SW480 (cell line): ENCODE results near the gene CDH20.

Source experiments
- DNase-seq: peaks from one replicate; pipeline ENCODE4 v3.0.0-alpha.2; 2016; ENCODE audit warnings: low spot score

CDH20 gene

DNA sequence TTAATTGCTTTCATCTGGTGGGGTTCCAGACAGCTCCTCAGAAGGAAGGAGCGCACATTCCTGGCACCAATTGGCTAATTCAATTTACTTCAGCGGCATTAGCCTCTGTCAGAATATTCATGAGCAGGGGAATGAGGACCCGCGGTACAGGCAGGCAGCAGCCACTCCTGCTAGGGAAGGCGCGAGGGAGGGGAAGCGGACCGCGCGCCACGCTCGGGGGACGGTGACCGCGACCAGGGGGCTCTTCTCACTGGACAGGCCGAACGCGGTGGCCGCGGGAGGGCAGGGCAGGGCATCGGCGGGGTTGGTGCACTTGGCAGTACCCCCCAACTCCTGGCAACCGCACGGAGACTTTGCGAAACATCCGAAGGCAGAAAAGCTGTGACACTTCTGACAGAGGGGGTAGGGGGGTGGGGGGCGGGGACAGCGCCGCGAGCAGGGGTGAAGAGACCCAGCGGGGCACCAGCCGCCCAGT lies at the start of gene CDH20:
Gene CDH20, plus strand, starts transcription at position 160 of the 475 bp plus-strand sequence.
- no peak for DNase-seq

DNA sequence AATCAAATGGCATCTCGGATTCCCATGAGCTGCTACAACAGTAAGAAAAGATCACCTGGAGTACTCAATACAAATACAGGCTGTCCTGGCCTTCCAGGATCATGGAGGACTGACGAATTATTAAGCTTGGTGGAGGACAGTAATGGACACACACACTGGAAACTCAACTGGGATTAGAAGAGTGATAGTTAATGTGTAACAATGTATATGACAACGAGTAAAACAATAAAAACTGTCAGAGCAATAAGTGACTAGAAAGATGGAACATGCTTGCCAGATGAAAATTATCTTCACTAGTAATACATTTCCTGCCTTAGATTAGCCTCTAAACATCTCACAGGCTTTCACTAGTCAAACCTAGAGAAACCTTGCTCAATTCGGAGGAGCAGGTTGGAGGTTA lies 49.2 kb upstream of the CDH20 start:
- no peak for DNase-seq

DNA sequence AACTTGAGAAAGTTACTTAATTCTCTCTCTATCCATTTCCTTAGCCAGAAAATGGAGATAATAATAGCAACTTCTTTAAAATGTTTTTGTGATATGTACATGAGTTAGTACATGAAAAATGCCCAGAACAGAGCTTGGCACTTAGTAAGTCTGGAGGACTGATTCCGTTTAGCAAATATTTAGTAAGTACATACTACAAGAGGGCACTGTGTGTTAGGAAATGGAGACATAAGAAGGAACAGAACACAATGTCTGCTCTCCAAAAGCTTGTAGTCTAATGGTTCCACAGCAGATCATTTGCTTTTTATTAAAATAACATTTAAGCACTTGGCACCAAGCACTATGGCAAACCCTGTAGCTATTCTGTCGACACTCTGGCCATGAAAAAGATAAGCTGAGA lies 47.5 kb upstream of the CDH20 start:
- DNase-seq: no peak

DNA sequence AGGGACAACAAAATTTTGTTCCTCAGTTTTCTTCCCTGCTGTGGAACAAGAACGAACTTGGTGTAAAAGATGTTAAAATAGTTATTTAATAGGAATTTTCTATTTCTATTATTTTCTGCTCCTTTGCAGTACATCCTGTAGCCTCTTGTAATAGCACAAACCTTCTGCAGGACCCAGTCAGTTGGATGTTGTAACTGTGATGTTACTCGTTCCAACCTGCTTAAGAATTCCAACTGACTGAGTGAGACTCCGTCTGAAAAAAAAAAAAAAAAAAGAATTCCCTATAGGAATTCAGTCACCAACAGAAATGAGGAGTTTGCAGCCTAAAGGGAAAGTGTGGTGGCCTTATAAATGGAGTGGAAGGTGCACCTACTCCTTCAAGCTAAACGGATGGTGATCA lies 46.4 kb upstream of the CDH20 start:
- no peak for DNase-seq

DNA sequence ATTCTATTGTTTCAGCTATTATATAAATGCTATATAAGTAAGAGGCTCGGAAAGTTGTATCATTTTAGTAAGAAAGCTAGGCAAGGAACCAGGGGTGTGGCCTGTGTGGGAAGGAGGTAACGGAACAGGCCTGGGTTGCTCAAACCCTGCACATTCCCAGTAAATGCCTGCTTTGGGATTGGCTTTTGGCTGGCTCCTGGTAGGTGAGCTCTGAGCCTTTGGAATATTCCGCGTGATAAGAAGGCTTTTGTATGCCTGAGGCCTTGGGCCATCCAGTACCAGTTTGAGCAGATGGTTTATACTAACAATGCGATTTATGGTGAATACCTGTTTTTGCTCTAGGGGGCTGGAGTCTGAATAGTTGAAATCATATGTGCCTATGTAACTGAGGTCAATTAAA lies 42.6 kb upstream of the CDH20 start:
- DNase-seq: no peak

DNA sequence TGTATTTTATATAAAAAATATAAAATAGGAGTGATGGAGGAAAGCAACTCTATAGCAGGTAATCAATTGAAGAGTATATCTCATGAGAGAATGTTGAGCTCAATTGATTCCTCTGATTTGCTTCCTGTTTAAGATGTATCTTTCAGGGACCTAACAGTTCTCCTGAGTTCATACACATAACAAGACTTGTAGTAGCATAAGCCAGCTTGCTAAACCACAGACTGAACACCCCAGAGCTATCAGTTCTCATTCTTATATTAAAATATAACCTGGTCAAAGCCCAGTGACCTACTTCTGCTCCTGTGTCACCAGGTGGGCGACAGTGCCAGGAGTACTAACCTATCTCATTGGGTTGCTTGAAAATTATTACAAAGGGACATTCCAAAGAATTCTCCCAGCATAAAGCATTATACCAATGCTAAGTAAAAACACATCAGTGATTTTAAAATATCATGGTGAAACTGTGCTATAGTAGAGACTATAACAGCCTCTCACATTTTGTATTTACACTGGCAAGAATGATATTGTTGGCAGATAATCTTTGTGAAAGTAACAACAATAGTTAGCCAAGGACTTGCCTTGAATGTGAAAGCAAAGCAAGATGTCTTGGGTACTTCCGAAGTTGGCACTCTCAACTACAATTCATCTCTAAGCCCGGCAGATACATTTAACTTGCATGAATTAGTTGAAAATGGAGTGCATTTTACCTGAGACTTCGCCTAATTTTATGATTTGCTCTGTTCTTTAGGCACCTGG lies 40.8 kb upstream of the CDH20 start:
- no peak for DNase-seq

DNA sequence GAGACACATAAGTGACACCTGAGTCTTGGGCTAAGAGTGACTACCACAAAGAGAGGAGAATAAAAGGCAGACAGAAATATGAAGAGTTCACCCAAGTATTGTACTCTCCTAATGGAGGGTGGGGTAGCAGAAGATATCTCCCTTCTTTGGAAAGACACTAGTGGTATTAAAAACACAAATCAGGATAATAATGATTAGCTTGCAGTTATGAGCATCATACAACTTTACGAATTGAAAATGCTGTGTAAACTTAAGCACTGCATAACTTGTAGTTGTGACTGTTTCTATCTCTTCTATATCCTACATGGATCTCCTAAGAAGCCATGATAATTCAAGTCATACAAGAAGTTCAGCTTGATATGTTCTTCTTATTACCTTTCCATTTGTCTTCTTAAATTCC lies 38.1 kb upstream of the CDH20 start:
- no peak for DNase-seq

DNA sequence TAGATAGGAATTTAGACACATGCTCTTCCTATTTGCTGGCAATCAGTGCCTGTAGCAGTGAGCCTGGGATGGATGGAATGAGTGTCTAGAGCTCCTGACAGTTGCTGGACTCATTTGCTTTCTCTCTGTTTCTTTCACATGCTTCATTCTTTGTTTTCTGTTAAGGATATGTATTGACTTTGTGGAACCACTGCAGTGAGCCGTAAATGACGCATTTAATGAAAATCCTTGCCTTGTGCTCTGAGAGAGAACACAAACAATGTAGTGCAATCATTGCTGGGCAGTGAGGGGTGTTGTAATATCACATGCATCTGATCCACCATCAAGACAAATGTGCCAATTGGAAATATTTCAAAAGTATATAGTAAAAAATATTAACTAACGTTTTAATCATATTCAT lies 25.2 kb upstream of the CDH20 start:
- DNase-seq: no peak

DNA sequence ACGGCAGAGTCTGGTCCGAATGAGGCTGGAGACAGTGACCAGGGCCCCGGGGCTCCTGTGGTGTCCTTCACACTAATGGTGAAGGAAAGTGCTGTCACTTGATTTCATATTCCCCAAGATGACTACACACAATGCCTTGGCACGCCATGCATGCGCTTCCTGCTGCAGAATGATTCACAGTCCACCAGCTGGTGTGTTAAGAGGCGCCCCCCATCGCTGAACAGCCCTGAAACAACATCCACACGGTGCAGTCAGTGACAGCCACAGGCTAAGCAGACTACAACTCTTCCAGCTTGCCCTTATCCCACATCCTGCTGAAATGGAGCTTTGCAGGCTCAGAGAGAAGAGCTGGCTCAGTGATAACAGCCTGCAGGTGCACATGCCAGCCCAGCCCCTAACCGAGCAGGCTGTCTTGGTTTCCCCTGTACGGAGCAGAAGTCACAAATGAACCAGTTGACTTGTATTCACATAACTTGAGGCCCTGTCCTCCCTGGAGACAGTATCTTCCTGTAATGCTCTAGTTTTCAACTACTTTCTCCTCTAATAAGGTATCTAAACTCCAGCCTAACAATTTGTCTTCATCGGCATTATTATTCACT lies 24.3 kb upstream of the CDH20 start:
- DNase-seq: no peak

DNA sequence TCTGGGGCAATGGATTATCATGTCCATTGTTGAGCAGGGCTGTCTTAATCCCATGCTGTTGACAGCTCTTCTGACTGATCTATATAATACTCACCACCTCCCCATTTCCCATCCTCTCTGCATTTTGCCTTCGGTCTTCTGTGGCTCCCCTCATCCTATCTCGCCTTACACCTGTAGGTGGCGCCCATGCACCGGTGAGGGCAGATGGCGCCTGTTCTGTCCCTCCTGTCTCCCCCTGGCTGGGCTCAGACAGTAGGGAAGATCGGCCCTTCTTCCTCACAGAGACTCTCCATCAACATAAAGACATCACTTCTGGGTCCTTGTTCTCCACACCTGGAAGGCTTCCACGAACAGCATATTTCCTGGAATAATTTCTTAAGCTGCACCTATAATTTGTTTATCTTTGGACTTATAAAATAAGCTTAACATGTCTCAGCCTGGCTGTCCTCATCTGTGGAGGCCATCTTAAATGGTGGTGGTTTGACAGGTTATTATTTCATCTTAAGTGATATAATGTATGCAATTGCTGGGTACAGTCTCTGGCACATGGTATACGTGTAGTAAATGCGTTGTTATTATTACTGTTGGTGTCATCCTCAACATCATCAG lies 10.9 kb upstream of the CDH20 start:
- DNase-seq: peak; percentile 7

DNA sequence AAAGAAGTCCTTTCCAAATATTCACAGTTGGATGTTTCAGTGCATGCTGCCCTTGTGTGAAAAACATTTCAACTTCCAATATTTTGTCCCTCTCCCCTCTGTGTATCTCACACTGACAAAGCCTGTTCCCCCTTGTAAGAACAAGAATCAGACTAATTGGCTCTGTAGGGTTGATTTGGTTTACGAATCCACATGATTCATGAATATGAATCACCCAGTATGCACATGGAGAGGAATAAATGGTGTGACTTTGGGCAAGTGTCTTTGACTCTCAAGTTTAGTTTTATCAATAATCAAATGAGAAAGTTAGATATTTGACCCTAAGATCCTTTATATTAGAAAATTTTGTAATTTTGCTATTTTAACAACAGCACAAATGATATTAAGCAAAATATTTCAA lies 9.3 kb upstream of the CDH20 start:
- no peak for DNase-seq

DNA sequence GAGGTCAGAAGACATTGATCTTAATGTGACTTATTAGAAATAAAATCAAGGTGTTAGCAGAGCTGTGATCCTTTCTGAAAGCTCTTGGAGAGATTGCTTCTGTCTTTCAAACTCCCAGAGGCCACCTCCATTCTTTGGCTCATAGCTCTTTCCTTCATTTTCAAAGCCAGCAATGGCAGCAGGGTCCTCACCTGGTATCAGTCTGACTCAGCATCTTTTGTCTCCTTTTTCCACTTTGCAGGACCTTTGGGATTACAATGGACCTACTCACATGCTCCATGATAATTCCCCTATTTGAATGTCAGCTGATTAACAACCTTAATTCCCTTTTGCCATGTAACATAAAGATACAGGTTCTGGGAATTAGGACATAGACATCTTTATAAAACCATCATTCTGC lies 6.8 kb upstream of the CDH20 start:
- DNase-seq: no peak

DNA sequence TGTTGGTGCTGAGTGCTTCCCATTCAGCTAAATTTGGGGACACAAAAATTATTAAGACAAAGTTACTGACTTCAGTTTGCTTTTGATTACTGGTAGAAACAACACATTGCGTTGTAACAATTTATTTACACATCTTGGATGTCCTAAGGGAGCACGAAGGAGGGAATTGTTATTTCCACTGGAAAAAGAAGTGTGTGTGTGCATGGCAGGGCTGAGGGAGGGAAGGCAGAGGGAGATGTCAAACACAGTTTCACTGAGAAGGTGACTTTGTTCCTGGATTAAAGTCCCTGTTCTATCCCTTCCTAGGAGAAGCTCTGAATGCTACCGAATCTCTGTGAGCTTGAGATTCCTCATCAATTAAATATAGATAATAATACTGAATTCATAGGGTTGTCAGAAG lies 3.8 kb upstream of the CDH20 start:
- no peak for DNase-seq

DNA sequence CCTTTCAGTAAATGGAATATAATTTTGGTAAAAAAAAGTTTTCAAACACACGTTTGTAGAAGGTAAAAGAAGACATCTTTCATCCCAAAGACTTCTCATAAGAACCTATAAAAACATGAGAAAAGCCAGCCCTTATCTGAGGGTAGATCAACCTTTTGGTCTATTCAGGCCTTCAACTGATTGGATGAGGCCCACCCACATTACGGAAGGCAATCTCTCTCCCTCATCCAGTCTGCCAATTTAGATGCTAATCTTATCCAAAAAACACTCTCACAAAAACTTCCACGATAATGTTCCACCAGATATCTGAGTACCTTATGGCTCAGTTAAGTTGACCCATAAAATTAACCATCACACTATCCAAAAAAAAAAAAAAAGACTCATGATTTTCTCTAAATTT lies 2.2 kb upstream of the CDH20 start:
- DNase-seq: no peak

DNA sequence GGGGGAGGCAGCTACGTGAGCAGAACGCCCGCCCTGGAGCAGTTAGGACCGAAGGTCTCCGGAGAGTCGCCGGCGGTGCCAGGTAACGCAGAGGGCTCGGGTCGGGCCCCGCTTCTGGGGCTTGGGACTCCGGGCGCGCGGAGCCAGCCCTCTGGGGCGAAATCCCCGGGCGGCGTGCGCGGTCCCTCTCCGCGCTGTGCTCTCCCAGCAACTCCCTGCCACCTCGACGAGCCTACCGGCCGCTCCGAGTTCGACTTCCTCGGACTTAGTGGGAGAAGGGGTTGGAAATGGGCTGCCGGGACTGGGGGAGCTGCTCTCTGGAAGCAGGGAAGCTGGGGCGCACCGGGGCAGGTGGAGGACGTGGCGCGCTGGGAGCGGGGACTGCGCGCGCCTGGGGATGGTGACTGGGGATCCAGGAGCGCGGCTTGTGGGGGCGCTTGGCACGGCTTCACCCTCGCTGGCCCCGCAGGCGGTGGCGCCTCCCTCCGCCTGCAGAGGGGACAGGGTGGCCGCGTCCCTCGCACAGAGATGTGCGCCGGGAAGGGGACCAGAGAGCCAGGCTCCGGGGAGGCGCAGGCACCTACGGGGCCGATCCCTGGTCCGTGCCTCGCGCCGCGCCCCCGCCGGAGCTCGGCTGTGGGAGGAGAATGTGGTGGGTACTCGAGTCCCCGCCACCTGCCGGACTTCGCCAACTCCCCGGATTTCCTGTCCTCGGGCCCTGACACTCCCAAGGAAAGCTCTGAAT lies 688 bp downstream of the CDH20 start:
- DNase-seq: no peak

DNA sequence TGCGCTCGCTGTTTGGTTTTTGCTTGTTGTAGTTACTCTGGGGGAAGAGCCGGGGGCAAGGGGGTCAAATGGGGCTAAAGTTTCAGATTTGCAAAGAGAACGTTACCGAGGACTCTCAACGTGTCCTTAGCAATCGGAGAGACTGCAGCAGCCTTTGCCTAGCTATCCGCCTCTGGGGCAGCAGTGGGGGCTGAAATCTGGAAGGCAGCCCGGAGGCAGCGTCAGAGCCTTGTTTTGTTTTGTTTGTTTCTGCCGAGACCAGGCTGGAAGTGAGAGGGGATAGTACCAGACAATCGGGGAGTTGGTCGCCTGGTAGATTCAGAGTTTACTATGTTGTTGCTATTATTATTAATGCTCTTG lies 1.2 kb downstream of the CDH20 start:
- no peak for DNase-seq

DNA sequence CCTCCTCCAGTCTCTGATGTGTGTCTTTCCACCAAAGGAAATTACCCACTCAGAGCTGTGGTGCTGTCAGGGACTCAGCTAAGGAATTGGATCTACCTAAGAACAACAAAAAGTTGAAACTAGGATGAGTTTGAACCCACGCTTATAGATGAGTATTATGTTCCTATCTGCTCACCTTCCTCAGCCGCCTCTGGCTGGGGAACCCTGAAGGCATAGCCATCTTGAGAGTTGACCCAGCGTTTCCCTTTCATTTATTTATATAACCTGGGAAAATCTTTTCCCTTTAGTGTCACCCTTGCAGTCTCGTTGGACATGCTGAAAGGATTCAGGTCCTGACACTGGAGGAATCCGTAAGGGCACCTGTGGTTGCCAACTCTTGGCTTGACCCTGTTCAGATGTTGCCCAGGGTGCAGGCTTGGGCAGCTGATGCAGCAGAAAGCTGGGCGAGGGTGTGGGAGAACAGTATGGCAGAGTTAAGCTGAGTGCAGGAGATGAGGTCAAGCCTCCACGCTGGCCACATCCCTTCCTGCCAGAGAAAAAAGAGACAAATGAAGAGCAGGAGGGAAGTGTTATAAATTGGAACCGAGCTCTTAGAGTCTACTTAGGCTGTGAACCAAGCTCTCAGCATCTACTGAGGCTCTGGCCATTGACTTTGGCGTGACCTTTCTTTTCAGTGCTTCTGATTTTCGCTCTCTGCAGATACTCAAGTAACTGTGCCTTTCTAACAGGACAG lies 1.9 kb downstream of the CDH20 start:
- no peak for DNase-seq

DNA sequence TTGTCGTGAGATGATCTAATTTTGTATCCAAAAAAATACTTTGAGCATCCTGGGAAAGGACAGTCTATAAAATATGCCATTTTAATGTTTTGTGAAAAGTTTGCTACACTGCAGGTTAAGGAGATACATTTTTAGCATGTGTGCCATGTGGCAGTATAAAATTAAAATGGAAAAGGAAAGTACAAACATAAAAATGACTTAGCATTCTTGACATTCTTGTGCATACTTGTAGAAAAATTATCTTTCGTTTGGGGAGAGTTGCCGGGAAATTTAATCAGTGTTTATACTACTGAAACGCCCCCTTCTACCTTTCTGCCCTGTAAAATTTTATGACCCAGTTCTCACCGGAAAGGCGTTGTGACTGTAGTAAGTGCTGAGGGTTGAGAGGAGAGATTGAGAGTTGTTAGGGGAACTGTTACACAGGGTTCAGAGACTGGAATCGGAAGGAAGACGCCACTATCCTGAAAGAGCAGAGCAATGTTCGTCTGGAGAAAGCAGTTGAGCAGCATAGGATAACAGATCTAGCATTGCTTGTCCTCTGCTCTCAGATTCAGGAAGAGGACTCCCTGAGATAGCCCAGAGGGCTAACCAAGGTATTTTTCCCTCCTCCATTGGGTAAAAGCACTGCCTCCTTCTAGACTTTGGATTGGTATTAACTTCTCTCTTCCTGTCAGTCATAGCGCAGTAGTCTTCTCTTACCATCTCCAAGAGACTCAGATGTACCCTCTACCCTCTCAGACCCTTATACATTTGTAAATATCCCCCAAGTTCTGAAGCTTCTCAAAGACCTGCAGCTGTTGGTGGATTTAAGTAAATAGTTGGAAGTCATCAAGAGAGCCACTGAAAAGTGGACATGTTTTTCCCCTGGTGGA lies 2.7 kb downstream of the CDH20 start:
- no peak for DNase-seq

DNA sequence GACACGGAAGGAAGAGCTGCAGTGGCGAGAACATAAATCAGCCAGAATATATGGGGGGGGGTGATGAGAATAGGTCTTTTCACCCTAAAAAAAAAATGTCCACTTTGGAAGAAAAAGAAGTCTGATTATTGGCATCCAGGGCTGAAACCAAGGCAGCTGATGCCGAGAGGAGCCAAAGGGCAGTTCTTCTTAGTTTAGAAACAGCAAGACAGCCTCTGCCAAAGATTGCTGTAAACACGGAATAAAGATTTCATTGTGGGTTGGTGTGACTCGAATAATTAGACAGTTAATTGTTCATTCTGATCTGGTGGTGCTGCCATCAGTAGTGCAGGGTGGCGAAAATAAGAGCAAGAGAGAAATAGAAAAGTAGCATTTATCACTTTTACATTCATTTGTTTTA lies 3.5 kb downstream of the CDH20 start:
- no peak for DNase-seq

DNA sequence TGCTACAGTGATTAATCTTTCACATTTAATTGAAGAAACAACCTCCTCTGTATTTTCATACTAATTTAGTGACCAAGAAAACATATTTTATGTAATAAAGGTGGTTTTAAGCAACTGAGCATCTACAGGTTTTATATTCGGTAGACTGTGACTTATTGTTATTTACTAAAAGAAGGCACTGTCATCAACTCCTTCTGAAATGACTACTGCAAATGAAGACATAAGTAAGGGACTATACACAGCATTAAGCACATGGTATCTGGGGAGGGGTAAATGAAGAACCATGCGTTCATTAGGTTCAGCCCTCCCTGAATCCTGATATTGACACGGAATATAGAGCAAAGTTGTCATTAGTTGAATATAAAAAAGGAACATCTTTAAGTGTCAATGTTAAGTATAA lies 4.3 kb downstream of the CDH20 start:
- no peak for DNase-seq

DNA sequence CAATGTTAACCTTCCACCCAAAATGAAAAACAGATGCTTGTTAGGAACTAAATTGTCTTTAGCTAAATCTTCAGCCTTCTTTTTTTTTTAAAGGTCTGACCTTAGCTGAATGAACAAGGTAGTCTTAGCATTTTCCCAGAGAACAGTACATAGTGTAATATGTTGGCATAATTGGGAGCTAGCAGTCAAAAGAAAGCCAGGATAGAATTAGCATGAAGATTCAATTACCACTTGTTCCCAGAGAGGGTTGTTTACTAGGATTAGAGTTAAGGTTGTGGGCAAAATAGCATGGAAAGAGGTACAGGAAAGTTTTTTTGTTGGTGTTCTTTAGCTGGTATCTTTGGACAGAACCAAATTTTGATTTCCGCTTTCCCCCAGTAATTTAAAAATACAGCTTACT lies 6.9 kb downstream of the CDH20 start:
- no peak for DNase-seq
